EH (cell line): ENCODE results near the gene SCD5.

Experiments
- DNase-seq: peaks from one replicate; pipeline ENCODE4 v3.0.0-alpha.2; 2015; ENCODE audit warnings: low read depth

SCD5 gene

GRCh38 chr4:82589756-82590155 lies 208.8 kb downstream of the SCD5 start:
- DNase-seq = no peak

DNA sequence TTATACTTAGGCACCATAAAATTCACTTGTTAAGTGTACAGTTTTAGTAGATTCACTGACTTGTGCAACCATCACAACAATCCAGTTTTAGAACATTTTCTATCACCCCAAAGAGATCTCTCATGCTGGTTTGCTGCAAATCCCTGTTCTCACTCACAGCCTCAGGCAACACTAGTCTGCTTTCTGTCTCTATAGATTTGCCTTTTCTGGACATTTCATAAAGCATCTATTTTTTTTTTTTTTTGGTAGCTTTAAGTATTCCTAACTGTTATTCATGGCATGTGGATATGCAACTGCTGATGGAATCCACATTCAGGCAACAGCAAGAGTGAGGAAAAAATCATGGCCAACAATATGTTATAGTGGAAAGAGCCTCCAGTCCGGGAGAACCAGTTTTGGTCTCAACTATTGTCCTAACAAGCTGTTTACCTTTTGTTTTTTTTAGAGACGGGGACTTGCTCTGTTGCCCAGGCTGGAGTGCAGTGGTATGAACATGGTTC lies 209.8 kb downstream of the SCD5 start:
- no peak for DNase-seq

DNA sequence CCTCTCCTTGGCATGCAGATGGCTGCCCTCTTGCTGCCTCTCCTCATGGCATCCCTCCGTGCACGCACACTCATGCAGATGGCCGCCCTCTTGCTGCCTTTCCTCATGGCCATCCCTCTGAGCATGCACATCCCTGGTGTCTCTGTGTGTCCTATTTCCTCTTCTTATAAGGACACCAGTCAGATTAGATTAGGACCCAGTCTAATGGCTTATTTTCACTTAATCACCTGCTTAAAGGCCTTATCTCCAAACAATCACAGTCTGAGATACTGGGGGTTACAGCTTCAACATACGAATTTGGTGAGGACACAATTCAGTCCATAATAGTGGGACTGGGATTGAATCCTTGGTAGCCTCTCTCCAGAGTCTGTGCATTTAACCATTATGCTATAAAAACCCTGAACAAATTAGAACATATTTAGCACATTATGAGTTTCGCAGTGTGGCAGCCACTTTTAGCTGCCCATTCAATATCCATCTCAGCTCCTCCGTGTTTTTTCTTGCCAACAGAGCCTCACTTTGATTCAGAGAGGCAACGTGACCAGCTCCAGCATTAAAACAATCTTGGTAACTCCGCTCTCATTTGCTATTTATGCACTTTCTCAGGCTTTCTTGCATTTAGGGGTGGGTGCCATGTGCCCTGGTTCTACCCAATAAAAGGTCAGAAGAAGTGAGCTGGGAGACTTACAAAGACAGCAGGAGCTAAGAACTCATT lies 210.6 kb downstream of the SCD5 start:
- no peak for DNase-seq

GRCh38 chr4:82585690-82586435 lies 212.7 kb downstream of the SCD5 start:
- no peak for DNase-seq

GRCh38 chr4:82584931-82585330 lies 213.7 kb downstream of the SCD5 start:
- DNase-seq = no peak

GRCh38 chr4:82583897-82584587 lies 214.6 kb downstream of the SCD5 start:
- DNase-seq = no peak

- DNase-seq = no peak
Observed at GRCh38 chr4:82579932-82580331, 218.7 kb downstream of the SCD5 start.
